ENCODE measurements around the gene FKBP11.

DNA sequence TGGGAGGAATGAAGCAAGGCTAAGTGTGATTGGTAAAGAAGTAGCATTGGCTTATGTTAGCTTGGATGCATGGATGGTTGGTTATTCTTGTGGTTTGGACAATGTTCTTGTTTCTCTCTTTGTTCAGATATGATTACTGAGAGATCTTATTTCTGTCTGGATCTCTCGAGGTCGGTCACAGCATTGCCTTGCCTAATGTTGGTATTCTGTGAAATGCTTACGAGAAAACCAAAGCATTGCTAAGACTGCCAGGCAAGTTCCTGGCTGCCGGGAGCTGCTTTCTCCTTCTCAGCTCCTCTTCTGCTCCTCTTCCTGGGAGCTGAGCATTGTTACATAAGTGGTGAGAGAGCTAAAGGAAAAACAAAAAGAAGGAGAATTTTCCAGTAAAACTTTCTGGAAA is 52.2 kb downstream of the FKBP11 start:
- TF ChIP-seq POLR2A (IDR thresholded peaks at IDR 0.05; ENCODE audit: low read depth, low read length) (no peak), MYC (IDR thresholded peaks at IDR 0.05; ENCODE audit: low read depth, low read length) (no peak), POLR2AphosphoS5 (IDR thresholded peaks at IDR 0.05; ENCODE audit: insufficient read depth, low read depth, low read length) (no peak), EZH2 (IDR thresholded peaks at IDR 0.05; ENCODE audit: borderline replicate concordance, low read depth, low read length, severe bottlenecking) (no peak), GATA2 (IDR thresholded peaks at IDR 0.05; ENCODE audit: insufficient read depth, insufficient read length, low read depth, low read length) (no peak), FOS (IDR thresholded peaks at IDR 0.05; ENCODE audit: borderline replicate concordance, insufficient read depth, low read length) (no peak)
- TF ChIP-seq, protein P1, sequence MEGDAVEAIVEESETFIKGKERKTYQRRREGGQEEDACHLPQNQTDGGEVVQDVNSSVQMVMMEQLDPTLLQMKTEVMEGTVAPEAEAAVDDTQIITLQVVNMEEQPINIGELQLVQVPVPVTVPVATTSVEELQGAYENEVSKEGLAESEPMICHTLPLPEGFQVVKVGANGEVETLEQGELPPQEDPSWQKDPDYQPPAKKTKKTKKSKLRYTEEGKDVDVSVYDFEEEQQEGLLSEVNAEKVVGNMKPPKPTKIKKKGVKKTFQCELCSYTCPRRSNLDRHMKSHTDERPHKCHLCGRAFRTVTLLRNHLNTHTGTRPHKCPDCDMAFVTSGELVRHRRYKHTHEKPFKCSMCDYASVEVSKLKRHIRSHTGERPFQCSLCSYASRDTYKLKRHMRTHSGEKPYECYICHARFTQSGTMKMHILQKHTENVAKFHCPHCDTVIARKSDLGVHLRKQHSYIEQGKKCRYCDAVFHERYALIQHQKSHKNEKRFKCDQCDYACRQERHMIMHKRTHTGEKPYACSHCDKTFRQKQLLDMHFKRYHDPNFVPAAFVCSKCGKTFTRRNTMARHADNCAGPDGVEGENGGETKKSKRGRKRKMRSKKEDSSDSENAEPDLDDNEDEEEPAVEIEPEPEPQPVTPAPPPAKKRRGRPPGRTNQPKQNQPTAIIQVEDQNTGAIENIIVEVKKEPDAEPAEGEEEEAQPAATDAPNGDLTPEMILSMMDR (IDR thresholded peaks at IDR 0.05; ENCODE audit: extremely low read depth in 1 of 2, insufficient read depth in 1 of 2, low read depth in 1 of 2, low read length in 2 of 2): no peak
